Nephron progenitor cell (in vitro differentiated cells): ENCODE data around the gene DARS2.

Source experiments
- DNase-seq: peaks from one replicate; pipeline ENCODE4 v3.0.0; 2021
- H3K27ac Mint-ChIP-seq: 2 replicates; pipeline ENCODE4 v1.8.0; 2021; ENCODE audit warnings: mild to moderate bottlenecking, moderate library complexity, mixed read lengths
- H3K27me3 Mint-ChIP-seq: 2 replicates; pipeline ENCODE4 v1.8.0; 2021; ENCODE audit warnings: mild to moderate bottlenecking, low read depth, mixed read lengths; ENCODE audit not compliant: poor library complexity
- H3K36me3 Mint-ChIP-seq: 2 replicates; pipeline ENCODE4 v1.8.0; 2021; ENCODE audit warnings: low read depth, mixed read lengths
- H3K4me1 Mint-ChIP-seq: 2 replicates; pipeline ENCODE4 v1.8.0; 2021; ENCODE audit warnings: mixed read lengths
- H3K4me3 Mint-ChIP-seq: 2 replicates; pipeline ENCODE4 v1.8.0; 2021; ENCODE audit warnings: mild to moderate bottlenecking, moderate library complexity, mixed read lengths
- H3K9me3 Mint-ChIP-seq: 2 replicates; pipeline ENCODE4 v1.8.0; 2021; ENCODE audit warnings: mild to moderate bottlenecking, moderate library complexity, mixed read lengths
- TF ChIP-seq, protein P1 (sequence below): fragments of 200-600 bp; sonication (generic); IDR thresholded peaks from 2 replicates; pipeline ENCODE4 v1.5.0; 2021; ENCODE audit warnings: antibody characterized with exemption

Gene DARS2

DNA sequence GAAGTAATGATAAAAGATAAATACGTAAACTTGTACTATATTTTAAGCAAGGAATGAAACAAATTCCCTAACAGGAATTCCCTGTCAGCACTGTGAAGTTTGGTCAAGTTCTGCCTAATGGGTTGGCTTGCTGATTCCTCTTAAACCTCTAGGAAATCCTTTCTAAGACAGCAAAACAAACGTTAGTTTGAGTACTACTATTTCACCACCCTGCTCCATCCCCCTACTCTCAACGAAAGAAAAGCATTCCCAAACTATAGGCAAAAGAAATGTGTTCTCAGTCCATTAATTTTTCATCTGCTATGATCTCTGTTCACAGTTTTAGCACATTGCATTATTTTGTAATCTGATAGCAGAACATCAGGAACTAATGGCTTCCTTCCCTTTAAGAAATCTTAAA lies 76.5 kb downstream of the DARS2 start:
- no peaks in the 10 kb centered on the region for H3K36me3 Mint-ChIP-seq
- no peak overlapping the region for H3K27ac Mint-ChIP-seq
- H3K27me3 Mint-ChIP-seq: no peaks in the 10 kb centered on the region
- no peaks in the 10 kb centered on the region for H3K4me1 Mint-ChIP-seq
- TF ChIP-seq, protein P1, sequence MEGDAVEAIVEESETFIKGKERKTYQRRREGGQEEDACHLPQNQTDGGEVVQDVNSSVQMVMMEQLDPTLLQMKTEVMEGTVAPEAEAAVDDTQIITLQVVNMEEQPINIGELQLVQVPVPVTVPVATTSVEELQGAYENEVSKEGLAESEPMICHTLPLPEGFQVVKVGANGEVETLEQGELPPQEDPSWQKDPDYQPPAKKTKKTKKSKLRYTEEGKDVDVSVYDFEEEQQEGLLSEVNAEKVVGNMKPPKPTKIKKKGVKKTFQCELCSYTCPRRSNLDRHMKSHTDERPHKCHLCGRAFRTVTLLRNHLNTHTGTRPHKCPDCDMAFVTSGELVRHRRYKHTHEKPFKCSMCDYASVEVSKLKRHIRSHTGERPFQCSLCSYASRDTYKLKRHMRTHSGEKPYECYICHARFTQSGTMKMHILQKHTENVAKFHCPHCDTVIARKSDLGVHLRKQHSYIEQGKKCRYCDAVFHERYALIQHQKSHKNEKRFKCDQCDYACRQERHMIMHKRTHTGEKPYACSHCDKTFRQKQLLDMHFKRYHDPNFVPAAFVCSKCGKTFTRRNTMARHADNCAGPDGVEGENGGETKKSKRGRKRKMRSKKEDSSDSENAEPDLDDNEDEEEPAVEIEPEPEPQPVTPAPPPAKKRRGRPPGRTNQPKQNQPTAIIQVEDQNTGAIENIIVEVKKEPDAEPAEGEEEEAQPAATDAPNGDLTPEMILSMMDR: no peak
- no peak for DNase-seq
- no peak overlapping the region for H3K4me3 Mint-ChIP-seq
- no peaks in the 10 kb centered on the region for H3K9me3 Mint-ChIP-seq

DNA sequence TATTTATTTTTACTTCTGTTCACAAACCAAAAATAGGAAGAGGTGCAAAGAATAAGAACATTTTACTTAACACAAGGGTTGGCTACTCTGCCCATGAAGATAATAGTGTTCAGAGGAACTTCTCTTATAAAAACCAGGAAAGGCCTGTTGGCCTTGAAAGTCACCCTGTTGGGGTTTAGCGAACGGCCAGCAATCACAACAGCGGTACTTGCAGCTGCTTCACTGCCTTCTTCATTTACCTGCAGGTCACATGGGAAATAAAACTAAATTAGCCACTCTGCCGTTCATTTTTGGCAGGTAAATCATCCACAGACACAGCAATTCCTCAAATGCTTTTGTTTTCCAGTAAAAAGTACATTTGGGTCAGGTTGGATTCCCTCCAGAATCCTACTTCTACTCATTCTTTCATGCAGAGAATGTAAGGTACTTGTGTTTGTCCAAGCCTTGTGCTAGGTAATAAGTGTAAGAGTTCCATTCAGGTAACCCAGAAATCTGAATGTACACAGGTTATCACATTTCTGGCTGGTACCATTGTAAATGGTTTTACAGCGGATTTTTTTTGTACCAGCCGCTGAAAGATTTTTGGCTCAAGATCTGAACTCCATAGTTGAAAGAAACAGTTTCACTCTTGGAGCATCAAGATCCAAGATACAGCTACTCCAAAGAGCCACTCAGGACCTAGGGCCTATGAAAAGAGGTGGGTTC lies 79.5 kb downstream of the DARS2 start:
- no peaks in the 10 kb centered on the region for H3K9me3 Mint-ChIP-seq
- peaks cover 5% of the 10 kb centered on the region for H3K36me3 Mint-ChIP-seq
- TF ChIP-seq, protein P1: no peak
- no peaks in the 10 kb centered on the region for H3K27me3 Mint-ChIP-seq
- H3K4me1 Mint-ChIP-seq: peaks cover 7% of the 10 kb centered on the region
- no peak overlapping the region for H3K4me3 Mint-ChIP-seq
- DNase-seq: no peak
- H3K27ac Mint-ChIP-seq: no peak overlapping the region
